Endodermal cell (in vitro differentiated cells): ENCODE results near the gene DNAJC4. TPM values are rescaled to one million over a fixed set of nuclear protein-coding genes. Genes with fewer than 3 reads are reported as not detected.
"Not testable (repeated sequence)": the region's sequence is repeated elsewhere in the genome, so short reads cannot be mapped to it uniquely, and the experiment has no call there.

Experiments
- DNase-seq: peaks from one replicate; pipeline ENCODE4 v3.0.0-alpha.2; 2017
- H3K27ac ChIP-seq: 2 replicates; pipeline ENCODE4 v1.5.1; 2013; ENCODE audit warnings: mild to moderate bottlenecking, low read depth, low read length, moderate library complexity
- H3K27me3 ChIP-seq: 2 replicates; pipeline ENCODE4 v1.6.1; 2013; ENCODE audit warnings: mild to moderate bottlenecking, low read length, moderate library complexity; ENCODE audit not compliant: insufficient read depth, control insufficient read depth, poor library complexity, severe bottlenecking
- H3K36me3 ChIP-seq: 2 replicates; pipeline ENCODE4 v1.7.0; 2013; ENCODE audit warnings: mild to moderate bottlenecking, low read length, moderate library complexity; ENCODE audit not compliant: control insufficient read depth, insufficient read depth
- H3K4me1 ChIP-seq: one replicate; pipeline ENCODE4 v1.7.0; 2013; ENCODE audit warnings: low read length; ENCODE audit not compliant: control insufficient read depth, insufficient read depth
- H3K4me3 ChIP-seq: 2 replicates; pipeline ENCODE4 v1.5.1; 2013; ENCODE audit warnings: mild to moderate bottlenecking, low read length, moderate library complexity
- H3K9ac ChIP-seq: 2 replicates; pipeline ENCODE4 v1.6.1; 2013; ENCODE audit warnings: mild to moderate bottlenecking, low read length, moderate library complexity; ENCODE audit not compliant: poor library complexity, severe bottlenecking; ENCODE audit errors: extremely low read depth
- H3K9me3 ChIP-seq: 2 replicates; pipeline ENCODE4 v1.6.1; 2013; ENCODE audit warnings: mild to moderate bottlenecking, low read length, moderate library complexity; ENCODE audit not compliant: control insufficient read depth
- H3K27ac Mint-ChIP-seq: 2 replicates; pipeline ENCODE4 v1.8.0; 2020; ENCODE audit warnings: mixed read lengths
- H3K27me3 Mint-ChIP-seq: 2 replicates; pipeline ENCODE4 v1.8.0; 2021; ENCODE audit warnings: mild to moderate bottlenecking, mixed read lengths; ENCODE audit not compliant: insufficient read depth
- H3K36me3 Mint-ChIP-seq: 2 replicates; pipeline ENCODE4 v1.8.0; 2020; ENCODE audit warnings: low read depth, mixed read lengths
- H3K4me1 Mint-ChIP-seq: 2 replicates; pipeline ENCODE4 v1.8.0; 2020; ENCODE audit warnings: mixed read lengths
- H3K4me3 Mint-ChIP-seq: 2 replicates; pipeline ENCODE4 v1.8.0; 2020; ENCODE audit warnings: mild to moderate bottlenecking, moderate library complexity, mixed read lengths
- H3K9me3 Mint-ChIP-seq: 2 replicates; pipeline ENCODE4 v1.8.0; 2020; ENCODE audit warnings: mild to moderate bottlenecking, mixed read lengths
- CTCF ChIP-seq: fragments of 200-600 bp; sonication (generic); conservative IDR thresholded peaks from 2 replicates; pipeline ENCODE4 v1.5.0; 2021; ENCODE audit warnings: antibody characterized with exemption, mild to moderate bottlenecking
- WGBS, 2 experiments: methylation state at CpG; one replicate each; pipeline versions ENCODE4 v1.1.5 to v1.1.7; 2013; ENCODE audit warnings: missing lambda C conversion rate in 2 of 2, mixed read lengths in 1 of 2; ENCODE audit not compliant: insufficient coverage in 1 of 2, insufficient read length in 1 of 2; 5-methylcytosine and 5-hydroxymethylcytosine counted together
- total RNA-seq, 2 donors: library from RNA; stranded (reverse); fragmentation: NEBNext Ultra II Directional in 1 of 2; extraction: Animal tissue kit (Norgen Biotek cat#: 25700) in 1 of 2; gene quantifications; 2 replicates in 1 of 2; 3 replicates in 1 of 2; pipeline ENCODE4 v1.2.1, GENCODE V29; 2021

DNAJC4 gene
- total RNA-seq, 2 donors from 2014 or later: 20.3 to 22.9 TPM

GRCh38 chr11:64244966-64245365 is 14.6 kb downstream of the DNAJC4 start:
- Histone ChIP-seq H3K36me3 (peaks cover 20% of the 10 kb centered on the region), H3K27me3 (no peaks in the 10 kb centered on the region), H3K9ac (peak overlapping the region; percentile 82), H3K4me3 (peak overlapping the region; percentile 96), H3K4me1 (peaks cover 15% of the 10 kb centered on the region), H3K27ac (no peak overlapping the region), H3K9me3 (no peaks in the 10 kb centered on the region)
- 83% methylated on average over 6 of the region's 6 CpGs; no CpG with 5 or more reads in 1 of the 2 experiments for WGBS, 2 experiments
- Mint-ChIP-seq H3K9me3 (no peaks in the 10 kb centered on the region), H3K4me1 (peaks cover 29% of the 10 kb centered on the region), H3K27me3 (no peaks in the 10 kb centered on the region), H3K27ac (no peak overlapping the region), H3K4me3 (peak overlapping the region; percentile 86), H3K36me3 (peaks cover 16% of the 10 kb centered on the region)
- TF ChIP-seq CTCF: no peak
- DNase-seq: no peak

- TF ChIP-seq CTCF: no peak
- Mint-ChIP-seq H3K9me3 (no peaks in the 10 kb centered on the region), H3K4me3 (peak overlapping the region; percentile 86), H3K4me1 (peaks cover 27% of the 10 kb centered on the region), H3K36me3 (peaks cover 16% of the 10 kb centered on the region), H3K27me3 (no peaks in the 10 kb centered on the region), H3K27ac (peak overlapping the region; percentile 88)
- no peak overlapping the region for H3K27ac ChIP-seq
- H3K9me3 ChIP-seq: no peaks in the 10 kb centered on the region
- peak overlapping the region; percentile 82 for H3K9ac ChIP-seq
- no peak for DNase-seq
- peaks cover 15% of the 10 kb centered on the region for H3K4me1 ChIP-seq
- H3K27me3 ChIP-seq: no peaks in the 10 kb centered on the region
- H3K4me3 ChIP-seq: peak overlapping the region; percentile 96
- WGBS, 2 experiments: 35% methylated on average over 6 of the region's 6 CpGs; no CpG with 5 or more reads in 1 of the 2 experiments
- peaks cover 20% of the 10 kb centered on the region for H3K36me3 ChIP-seq
Measured at GRCh38 chr11:64245401-64245796, 15.1 kb downstream of the DNAJC4 start.

GRCh38 chr11:64245797-64246620 is 15.7 kb downstream of the DNAJC4 start:
- Mint-ChIP-seq H3K4me1 (peaks cover 28% of the 10 kb centered on the region), H3K9me3 (no peaks in the 10 kb centered on the region), H3K36me3 (peaks cover 16% of the 10 kb centered on the region), H3K27me3 (no peaks in the 10 kb centered on the region), H3K27ac (peak overlapping the region; percentile 88), H3K4me3 (peak overlapping the region; percentile 86)
- DNase-seq: peak; percentile 80
- peak overlapping the region; percentile 60 for H3K27ac ChIP-seq
- H3K27me3 ChIP-seq: no peaks in the 10 kb centered on the region
- H3K9me3 ChIP-seq: no peaks in the 10 kb centered on the region
- WGBS, 2 experiments: 0% methylated on average over 16 to 46 of the region's 46 CpGs
- peak overlapping the region; percentile 96 for H3K4me3 ChIP-seq
- no peak for TF ChIP-seq CTCF
- H3K9ac ChIP-seq: peak overlapping the region; percentile 82
- peaks cover 15% of the 10 kb centered on the region for H3K4me1 ChIP-seq
- peaks cover 20% of the 10 kb centered on the region for H3K36me3 ChIP-seq

GRCh38 chr11:64246621-64246870 is 16.2 kb downstream of the DNAJC4 start:
- H3K4me3 Mint-ChIP-seq: peak overlapping the region; percentile 86
- H3K27me3 Mint-ChIP-seq, H3K27ac ChIP-seq, H3K9me3 ChIP-seq, H3K9me3 Mint-ChIP-seq, H3K27ac Mint-ChIP-seq, DNase-seq, H3K27me3 ChIP-seq, H3K9ac ChIP-seq: not testable (repeated sequence)
- H3K36me3 Mint-ChIP-seq: peaks cover 16% of the 10 kb centered on the region
- H3K4me3 ChIP-seq: peak overlapping the region; percentile 96
- 0% methylated on average over 37 of the region's 43 CpGs; no CpG with 5 or more reads in 1 of the 2 experiments for WGBS, 2 experiments
- H3K36me3 ChIP-seq: peaks cover 20% of the 10 kb centered on the region
- H3K4me1 ChIP-seq: peaks cover 15% of the 10 kb centered on the region
- H3K4me1 Mint-ChIP-seq: peaks cover 28% of the 10 kb centered on the region
